A549 (cell line): ENCODE data around the gene AMER2. TPM values are rescaled to one million over a fixed set of nuclear protein-coding genes. Genes with fewer than 3 reads are reported as not detected.

ENCODE experiments used
- ATAC-seq, 2 experiments: fragments of 200-7000 bp in 1 of 2; fragments of >200 bp in 1 of 2; cut with Nextera tagmentation in 1 of 2; cut with Tn5 transposase in 1 of 2; 3 replicates each; pipeline versions ENCODE4 v1.8.0 to v1.9.1; 2018 to 2020; ENCODE audit warnings: mild to moderate bottlenecking in 1 of 2, moderate library complexity in 1 of 2
- CTCF ChIA-PET: fragments of 300-600 bp; sonication (Branson Sonifier 250); formaldehyde crosslinking; extraction: SDS; loops from one replicate; lab custom pipeline; 2021; ENCODE audit warnings: antibody characterized with exemption, inconsistent platforms; lab: Yijun Ruan, JAX
- POLR2A ChIA-PET: fragments of 350-600 bp; formaldehyde crosslinking; extraction: SDS; loops from one replicate; lab custom pipeline; 2021; ENCODE audit warnings: antibody characterized with exemption, inconsistent platforms; lab: Yijun Ruan, JAX
- DNase-seq, 2 experiments: peaks; one replicate each; pipeline versions ENCODE4 v3.0.0 to v3.0.0-alpha.2; 2011 to 2016; ENCODE audit warnings: low read depth in 1 of 2, low spot score in 1 of 2
- FAIRE-seq: peaks from 2 replicates; lab custom pipeline; 2011; peaks lifted over from hg19 to GRCh38; lab: Jason Lieb, UNC
- H3K27ac ChIP-seq, 2 experiments: fragments of >200 bp; sonication (Bioruptor Twin); formaldehyde crosslinking; 3 replicates each; pipeline ENCODE4 v1.5.1; 2016 to 2017
- H3K4me1 ChIP-seq: fragments of >200 bp; sonication (Bioruptor Twin); formaldehyde crosslinking; 3 replicates; pipeline ENCODE4 v1.6.1; 2016
- H3K4me2 ChIP-seq: fragments of >200 bp; sonication (Bioruptor Twin); formaldehyde crosslinking; 3 replicates; pipeline ENCODE4 v1.6.1; 2016
- H3K4me3 ChIP-seq: fragments of >200 bp; sonication (Bioruptor Twin); formaldehyde crosslinking; 3 replicates; pipeline ENCODE4 v1.5.1; 2016
- H3K9me3 ChIP-seq: fragments of >200 bp; sonication (Bioruptor Twin); formaldehyde crosslinking; 3 replicates; pipeline ENCODE4 v1.6.1; 2016
- BCL3 ChIP-seq: fragments of >200 bp; sonication (Bioruptor Twin); formaldehyde crosslinking; IDR thresholded peaks from 3 replicates; pipeline ENCODE4 v1.6.1; 2016
- EHMT2 ChIP-seq: fragments of 200-600 bp; sonication (generic); IDR thresholded peaks from 2 replicates; pipeline ENCODE4 v1.6.1; 2016; ENCODE audit warnings: antibody characterized with exemption, low read depth, mild to moderate bottlenecking, moderate library complexity
- EP300 ChIP-seq, 2 experiments: fragments of >200 bp; sonication (Bioruptor Twin); formaldehyde crosslinking; IDR thresholded peaks; 2 replicates in 1 of 2; 3 replicates in 1 of 2; pipeline ENCODE4 v1.6.1; 2016 to 2017
- ESRRA ChIP-seq: fragments of 150-350 bp; IDR thresholded peaks from 2 replicates; pipeline ENCODE4 v1.6.1; 2014; ENCODE audit warnings: mild to moderate bottlenecking, low read length, borderline replicate concordance
- FOSB ChIP-seq: fragments of 250-450 bp; sonication (Bioruptor Pico); IDR thresholded peaks from 2 replicates; pipeline ENCODE4 v1.5.0; 2020; ENCODE audit warnings: mild to moderate bottlenecking, moderate library complexity
- FOXS1 ChIP-seq: fragments of 250-450 bp; sonication (Bioruptor Pico); IDR thresholded peaks from 2 replicates; pipeline ENCODE4 v1.5.0; 2020; ENCODE audit warnings: mild to moderate bottlenecking, moderate library complexity
- GATA3 ChIP-seq: IDR thresholded peaks from 2 replicates; pipeline ENCODE4 v1.6.1; 2012; ENCODE audit warnings: borderline replicate concordance
- HEYL ChIP-seq: fragments of 250-450 bp; sonication (Bioruptor Pico); IDR thresholded peaks from 2 replicates; pipeline ENCODE4 v1.8.0; 2021; ENCODE audit warnings: mild to moderate bottlenecking, moderate library complexity
- KDM1A ChIP-seq: fragments of 200-600 bp; sonication (generic); IDR thresholded peaks from 2 replicates; pipeline ENCODE4 v1.6.1; 2016; ENCODE audit warnings: low read depth, mild to moderate bottlenecking
- MYC ChIP-seq: IDR thresholded peaks from 2 replicates; pipeline ENCODE4 v1.6.1; 2012; ENCODE audit warnings: mild to moderate bottlenecking, inconsistent platforms, low read length, improper control_type of control experiment, borderline replicate concordance
- NPAS2 ChIP-seq: fragments of 250-450 bp; sonication (Bioruptor Pico); IDR thresholded peaks from 2 replicates; pipeline ENCODE4 v1.8.0; 2022; ENCODE audit warnings: mild to moderate bottlenecking, moderate library complexity, borderline replicate concordance
- PHF8 ChIP-seq: fragments of 200-600 bp; sonication (generic); IDR thresholded peaks from 2 replicates; pipeline ENCODE4 v1.6.1; 2016; ENCODE audit warnings: low read depth, mild to moderate bottlenecking, antibody characterized with exemption, moderate library complexity, borderline replicate concordance
- RAD21 ChIP-seq, 2 experiments: fragments of >200 bp in 1 of 2; sonication (Bioruptor Twin) in 1 of 2; formaldehyde crosslinking in 1 of 2; IDR thresholded peaks in 1 of 2; conservative IDR thresholded peaks in 1 of 2; 2 replicates in 1 of 2; 3 replicates in 1 of 2; pipeline ENCODE4 v1.6.1; 2012 to 2018; ENCODE audit warnings: inconsistent platforms in 1 of 2
- RCOR1 ChIP-seq: fragments of 150-350 bp; IDR thresholded peaks from 2 replicates; pipeline ENCODE4 v1.6.1; 2014; ENCODE audit warnings: antibody characterized with exemption, low read length, low read depth
- REST ChIP-seq: fragments of 200-600 bp; sonication (generic); IDR thresholded peaks from 2 replicates; pipeline ENCODE4 v1.6.1; 2016; ENCODE audit warnings: antibody characterized with exemption, mild to moderate bottlenecking, moderate library complexity
- RNF2 ChIP-seq: fragments of 200-600 bp; sonication (generic); IDR thresholded peaks from 2 replicates; pipeline ENCODE4 v1.6.1; 2016; ENCODE audit warnings: low read depth, mild to moderate bottlenecking, antibody characterized with exemption, moderate library complexity, borderline replicate concordance
- ZC3H11A ChIP-seq: fragments of 450-650 bp; IDR thresholded peaks from 2 replicates; pipeline ENCODE4 v1.6.1; 2014; ENCODE audit warnings: antibody characterized with exemption, mild to moderate bottlenecking
- ZFP36 ChIP-seq: fragments of 450-650 bp; IDR thresholded peaks from 2 replicates; pipeline ENCODE4 v1.6.1; 2014; ENCODE audit warnings: borderline replicate concordance; ENCODE audit not compliant: partially characterized antibody
- ZSCAN20 ChIP-seq: fragments of 250-450 bp; sonication (Bioruptor Pico); IDR thresholded peaks from 2 replicates; pipeline ENCODE4 v1.8.0; 2022; ENCODE audit warnings: mild to moderate bottlenecking, moderate library complexity
- WGBS: methylation state at CpG from one replicate; pipeline ENCODE4 v1.1.6; 2017; ENCODE audit errors: missing lambda C conversion rate; 5-methylcytosine and 5-hydroxymethylcytosine counted together
- polyA plus RNA-seq, 4 experiments: library from polyadenylated mRNA; depleted of rRNA in 3 of 4; stranded (reverse); fragments of >200 nt; fragmentation: RNase III in 1 of 4; extraction: RNeasy Plus Mini Kit Qiagen cat#74134 plus additional on column Dnase treatment in 1 of 4; gene quantifications; 2 replicates in 3 of 4; 3 replicates in 1 of 4; pipeline ENCODE4 v1.2.3, GENCODE V29; 2011 to 2017
- TF ChIP-seq, protein P1 (sequence below): fragments of 250-450 bp; sonication (Bioruptor Pico); IDR thresholded peaks from 2 replicates; pipeline ENCODE4 v1.5.0; 2020; ENCODE audit warnings: low read depth, mild to moderate bottlenecking, moderate library complexity
- TF ChIP-seq, protein P2 (sequence below): fragments of 150-350 bp; IDR thresholded peaks from 2 replicates; pipeline ENCODE4 v1.6.1; 2014; ENCODE audit warnings: low read depth, mild to moderate bottlenecking, low read length
- TF ChIP-seq, protein P3 (sequence below): fragments of 450-650 bp; IDR thresholded peaks from 2 replicates; pipeline ENCODE4 v1.6.1; 2014; ENCODE audit warnings: antibody characterized with exemption

The AMER2 gene
- polyA plus RNA-seq, 2 of the 4 experiments (the other 2 are of a cell fraction) = not detected

- DNase-seq = no peak
- CTCF ChIA-PET = interaction anchor here (0.6 kb wide), 1 partner anchor 19 kb away, joined by 3 read pairs; no protein-coding TSS in a partner anchor
- TF ChIP-seq GATA3 (no peak), HEYL (CRISPR knock-in tag) (no peak), EP300 (IDR thresholded peaks at IDR 0.05) (no peak), EHMT2 (no peak), FOSB (no peak), BCL3 (no peak), ESRRA (no peak), PHF8 (no peak), RNF2 (no peak), NPAS2 (CRISPR knock-in tag) (no peak), RCOR1 (no peak), ZSCAN20 (no peak), FOXS1 (CRISPR knock-in tag) (no peak), ZFP36 (no peak)
- TF ChIP-seq, protein P1, sequence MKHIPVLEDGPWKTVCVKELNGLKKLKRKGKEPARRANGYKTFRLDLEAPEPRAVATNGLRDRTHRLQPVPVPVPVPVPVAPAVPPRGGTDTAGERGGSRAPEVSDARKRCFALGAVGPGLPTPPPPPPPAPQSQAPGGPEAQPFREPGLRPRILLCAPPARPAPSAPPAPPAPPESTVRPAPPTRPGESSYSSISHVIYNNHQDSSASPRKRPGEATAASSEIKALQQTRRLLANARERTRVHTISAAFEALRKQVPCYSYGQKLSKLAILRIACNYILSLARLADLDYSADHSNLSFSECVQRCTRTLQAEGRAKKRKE = no peak
- TF ChIP-seq, protein P2, sequence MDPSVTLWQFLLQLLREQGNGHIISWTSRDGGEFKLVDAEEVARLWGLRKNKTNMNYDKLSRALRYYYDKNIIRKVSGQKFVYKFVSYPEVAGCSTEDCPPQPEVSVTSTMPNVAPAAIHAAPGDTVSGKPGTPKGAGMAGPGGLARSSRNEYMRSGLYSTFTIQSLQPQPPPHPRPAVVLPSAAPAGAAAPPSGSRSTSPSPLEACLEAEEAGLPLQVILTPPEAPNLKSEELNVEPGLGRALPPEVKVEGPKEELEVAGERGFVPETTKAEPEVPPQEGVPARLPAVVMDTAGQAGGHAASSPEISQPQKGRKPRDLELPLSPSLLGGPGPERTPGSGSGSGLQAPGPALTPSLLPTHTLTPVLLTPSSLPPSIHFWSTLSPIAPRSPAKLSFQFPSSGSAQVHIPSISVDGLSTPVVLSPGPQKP = no peak
- H3K27ac ChIP-seq = no peak overlapping the region
- WGBS = 15% methylated on average over 18 of the region's 18 CpGs
- H3K9me3 ChIP-seq = peaks cover 3% of the 10 kb centered on the region; the same call in 2 of the 3 replicates
- POLR2A ChIA-PET = no interaction called here
- ATAC-seq = no peak
- no peak overlapping the region for H3K4me3 ChIP-seq
- H3K4me1 ChIP-seq = no peaks in the 10 kb centered on the region
- H3K4me2 ChIP-seq = no peak overlapping the region
- no peak for FAIRE-seq
Measured at GRCh38 chr13:25179832-25180774, 8.0 kb upstream of the AMER2 start.

DNA sequence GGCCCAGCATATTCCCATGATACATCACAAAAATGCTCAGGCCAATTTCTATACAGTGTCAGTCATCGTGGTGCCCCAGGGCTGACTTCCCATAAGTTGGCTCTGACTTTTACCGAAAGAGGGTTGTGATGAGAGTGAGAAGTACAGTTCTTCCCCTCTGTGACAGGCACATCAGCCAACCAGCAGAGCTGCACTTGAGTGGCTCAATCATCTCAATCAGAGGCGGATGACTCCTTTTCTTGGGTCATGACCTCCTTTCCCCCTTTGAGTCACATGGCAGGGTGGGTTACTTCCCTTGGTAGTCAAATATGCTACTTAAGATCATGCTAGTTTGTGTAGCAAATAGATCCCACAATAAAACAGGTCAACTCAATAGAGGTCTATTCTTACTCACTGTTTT, 6.9 kb upstream of the AMER2 start:
- Histone ChIP-seq H3K4me2 (no peak overlapping the region), H3K4me1 (no peaks in the 10 kb centered on the region), H3K27ac (no peak overlapping the region), H3K9me3 (peaks cover 3% of the 10 kb centered on the region; the same call in 2 of the 3 replicates), H3K4me3 (no peak overlapping the region)
- ChIA-PET POLR2A (no interaction called here), CTCF (interaction anchor here (0.6 kb wide), 1 partner anchor 18 kb away, joined by 3 read pairs; no protein-coding TSS in a partner anchor)
- 29% methylated on average over 3 of the region's 3 CpGs for WGBS
- DNase-seq (no peak), ATAC-seq (no peak), FAIRE-seq (no peak)
- no peak for TF ChIP-seq REST
- TF ChIP-seq KDM1A = no peak
- TF ChIP-seq RAD21 (conservative IDR thresholded peaks at IDR 0.05 in 1 of 2, IDR thresholded peaks at IDR 0.05 in 1 of 2) = no peak
- TF ChIP-seq MYC = no peak
- no peak for TF ChIP-seq ZC3H11A
- TF ChIP-seq, protein P3, sequence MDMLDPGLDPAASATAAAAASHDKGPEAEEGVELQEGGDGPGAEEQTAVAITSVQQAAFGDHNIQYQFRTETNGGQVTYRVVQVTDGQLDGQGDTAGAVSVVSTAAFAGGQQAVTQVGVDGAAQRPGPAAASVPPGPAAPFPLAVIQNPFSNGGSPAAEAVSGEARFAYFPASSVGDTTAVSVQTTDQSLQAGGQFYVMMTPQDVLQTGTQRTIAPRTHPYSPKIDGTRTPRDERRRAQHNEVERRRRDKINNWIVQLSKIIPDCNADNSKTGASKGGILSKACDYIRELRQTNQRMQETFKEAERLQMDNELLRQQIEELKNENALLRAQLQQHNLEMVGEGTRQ = no peak
